T1000 (cell line): ENCODE results near the gene OR4F15.
A peak's percentile ranks its signal among the peaks of the same experiment; 100 is the strongest.

Experiments
- DNase-seq: peaks from one replicate; lab custom pipeline; 2025; ENCODE audit warnings: mixed read lengths; lab: John Stamatoyannopoulos, UW

The OR4F15 gene

DNA sequence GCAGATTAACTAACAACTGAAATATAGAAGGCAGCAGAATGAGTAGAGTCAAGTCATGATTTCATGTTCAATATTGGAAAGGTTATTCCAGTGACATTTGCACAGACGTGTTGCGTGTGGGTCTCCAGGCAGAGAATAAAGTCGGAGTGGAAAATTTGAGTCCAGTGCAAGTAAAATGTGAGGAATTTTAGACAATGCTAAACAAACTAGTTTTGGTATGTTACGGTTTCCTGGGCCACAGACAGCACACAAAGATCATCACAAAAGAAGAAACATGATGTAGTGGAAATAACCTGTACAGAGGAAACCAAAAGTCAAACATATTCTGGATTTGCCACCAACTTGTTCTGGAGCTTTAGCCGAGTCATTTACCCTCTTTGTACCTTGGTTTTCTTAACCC is 8.3 kb upstream of the OR4F15 start:
- no peak for DNase-seq

DNA sequence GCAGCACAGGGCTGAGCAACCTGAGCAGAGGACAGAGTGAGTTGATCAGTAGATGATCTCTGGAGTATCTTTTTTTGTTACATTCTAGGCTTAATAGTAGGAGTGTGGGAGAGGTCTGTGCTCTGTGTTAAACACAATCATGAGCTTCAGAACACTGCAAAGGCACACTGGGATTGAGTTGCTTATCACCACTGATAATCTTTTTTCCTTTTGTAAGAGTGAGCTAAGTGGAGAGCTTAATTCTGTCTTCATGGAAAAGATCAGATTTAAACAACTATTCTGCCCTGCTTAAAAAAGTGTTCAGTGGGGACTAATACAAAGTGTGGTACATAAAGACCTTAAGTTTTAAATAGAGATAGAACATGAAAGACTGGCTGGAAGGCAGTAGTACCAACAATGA is 7.6 kb upstream of the OR4F15 start:
- DNase-seq, result no peak

DNA sequence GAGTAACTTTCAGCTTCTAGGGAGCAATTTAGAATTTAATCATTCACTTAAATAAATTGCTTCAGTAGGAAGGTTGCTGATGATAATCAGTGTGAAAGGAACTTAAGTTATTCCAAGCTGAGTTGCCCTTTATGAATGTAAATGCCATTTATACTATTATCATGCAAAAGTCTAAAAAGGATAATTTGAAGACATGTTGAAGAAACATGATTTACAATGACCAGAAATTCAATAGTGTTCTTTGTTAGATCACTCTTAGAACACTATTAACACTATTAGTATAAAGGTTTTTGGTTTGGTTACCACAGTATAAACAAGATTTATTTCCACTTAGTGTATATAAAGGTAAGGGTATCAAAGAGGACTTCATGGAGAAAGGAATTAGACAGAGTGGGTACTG is 7.1 kb upstream of the OR4F15 start:
- no peak for DNase-seq

DNA sequence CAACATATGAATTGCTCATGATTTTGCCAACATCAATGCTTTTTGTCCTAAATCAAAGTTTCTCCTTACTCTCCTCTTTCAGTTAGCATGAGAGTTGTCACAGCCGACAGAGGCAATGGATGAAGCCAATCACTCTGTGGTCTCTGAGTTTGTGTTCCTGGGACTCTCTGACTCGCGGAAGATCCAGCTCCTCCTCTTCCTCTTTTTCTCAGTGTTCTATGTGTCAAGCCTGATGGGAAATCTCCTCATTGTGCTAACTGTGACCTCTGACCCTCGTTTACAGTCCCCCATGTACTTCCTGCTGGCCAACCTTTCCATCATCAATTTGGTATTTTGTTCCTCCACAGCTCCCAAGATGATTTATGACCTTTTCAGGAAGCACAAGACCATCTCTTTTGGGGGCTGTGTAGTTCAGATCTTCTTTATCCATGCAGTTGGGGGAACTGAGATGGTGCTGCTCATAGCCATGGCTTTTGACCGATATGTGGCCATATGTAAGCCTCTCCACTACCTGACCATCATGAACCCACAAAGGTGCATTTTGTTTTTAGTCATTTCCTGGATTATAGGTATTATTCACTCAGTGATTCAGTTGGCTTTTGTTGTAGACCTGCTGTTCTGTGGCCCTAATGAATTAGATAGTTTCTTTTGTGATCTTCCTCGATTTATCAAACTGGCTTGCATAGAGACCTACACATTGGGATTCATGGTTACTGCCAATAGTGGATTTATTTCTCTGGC is 6.2 kb upstream of the OR4F15 start:
- no peak for DNase-seq

DNA sequence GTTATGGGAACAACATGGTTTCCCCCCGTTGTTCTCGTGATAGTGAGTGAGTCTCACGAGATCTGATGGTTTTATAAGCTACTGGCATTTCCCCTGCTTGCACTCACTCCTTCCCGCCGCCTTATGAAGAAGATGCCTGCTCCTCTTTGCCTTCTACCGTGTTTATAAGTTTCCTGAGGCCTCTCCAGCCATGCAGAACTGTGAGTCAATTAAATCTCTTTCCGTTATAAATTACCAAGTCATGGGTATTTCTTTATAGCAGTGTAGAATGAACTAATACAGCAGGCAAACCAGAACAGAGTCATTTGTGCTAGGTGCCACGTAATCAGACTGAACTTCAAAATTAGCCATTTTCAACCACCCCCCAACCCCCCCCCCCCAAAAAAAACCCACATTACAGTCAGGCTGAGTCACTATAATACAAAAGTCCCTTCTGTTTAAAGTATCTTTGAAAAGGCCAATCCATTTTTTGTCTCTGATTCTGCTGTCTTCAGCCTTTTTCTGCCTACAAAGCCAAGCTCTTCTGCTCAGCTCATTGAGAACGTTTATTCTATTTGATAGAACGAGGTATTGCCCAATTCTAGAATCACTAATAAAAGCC is 4.6 kb upstream of the OR4F15 start:
- DNase-seq, result peak; percentile 62

DNA sequence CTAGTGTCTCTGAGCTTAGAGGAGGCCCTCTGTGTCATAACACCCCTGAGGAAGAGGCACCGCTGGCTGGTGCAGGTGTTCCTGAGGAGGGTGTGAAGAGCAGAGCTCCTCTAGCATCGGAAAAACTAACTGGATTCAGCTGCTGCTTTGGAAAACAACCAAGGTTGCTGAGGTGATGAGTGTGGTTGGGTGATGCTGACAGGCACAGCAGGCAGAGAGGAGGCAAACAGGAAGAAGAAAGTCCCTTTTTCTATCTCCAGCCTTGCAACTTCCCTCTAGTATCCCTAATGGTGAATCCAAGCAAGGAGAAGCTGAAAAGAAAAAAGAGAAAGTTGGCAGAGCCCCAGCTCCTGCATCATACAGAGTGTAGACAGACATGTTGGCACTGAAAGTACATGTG is 3.8 kb upstream of the OR4F15 start:
- DNase-seq, result peak; percentile 2

DNA sequence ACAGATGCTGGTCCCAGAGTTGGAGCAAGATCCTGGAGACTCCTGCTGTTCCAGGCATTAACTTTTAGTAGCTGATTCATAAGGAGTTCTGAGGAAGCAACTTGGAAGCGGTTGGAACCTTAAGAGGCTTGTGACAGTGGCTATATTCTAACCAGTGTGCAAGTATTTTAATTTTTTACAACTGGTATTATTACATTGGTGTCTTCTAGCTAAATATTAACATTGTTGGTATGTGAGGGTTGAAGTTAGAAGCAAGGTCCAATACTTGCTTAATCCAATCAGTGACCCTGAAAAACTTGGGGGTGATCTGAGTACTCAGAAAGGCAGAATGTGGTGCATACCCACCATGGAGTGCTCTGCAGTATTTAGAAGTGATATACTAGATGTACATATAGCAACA is 1.5 kb upstream of the OR4F15 start:
- no peak for DNase-seq

DNA sequence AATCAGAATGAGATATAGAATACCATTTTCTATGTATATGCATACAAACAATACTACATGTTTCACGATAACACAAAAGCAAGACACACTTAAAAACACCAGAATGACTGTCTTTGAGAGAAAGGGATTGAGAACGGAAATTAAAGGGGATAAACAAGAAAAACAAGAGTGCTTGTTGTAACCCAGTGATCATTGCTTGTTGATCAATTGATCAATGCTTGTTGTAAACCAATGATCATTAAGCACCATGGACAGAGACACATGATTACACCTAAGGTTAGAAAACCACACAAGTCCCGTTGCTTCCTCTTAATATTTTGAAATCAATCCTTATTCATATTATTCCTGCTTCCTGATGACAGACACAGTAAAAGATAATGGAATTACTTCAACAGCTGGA is 1.1 kb upstream of the OR4F15 start:
- DNase-seq, result no peak

DNA sequence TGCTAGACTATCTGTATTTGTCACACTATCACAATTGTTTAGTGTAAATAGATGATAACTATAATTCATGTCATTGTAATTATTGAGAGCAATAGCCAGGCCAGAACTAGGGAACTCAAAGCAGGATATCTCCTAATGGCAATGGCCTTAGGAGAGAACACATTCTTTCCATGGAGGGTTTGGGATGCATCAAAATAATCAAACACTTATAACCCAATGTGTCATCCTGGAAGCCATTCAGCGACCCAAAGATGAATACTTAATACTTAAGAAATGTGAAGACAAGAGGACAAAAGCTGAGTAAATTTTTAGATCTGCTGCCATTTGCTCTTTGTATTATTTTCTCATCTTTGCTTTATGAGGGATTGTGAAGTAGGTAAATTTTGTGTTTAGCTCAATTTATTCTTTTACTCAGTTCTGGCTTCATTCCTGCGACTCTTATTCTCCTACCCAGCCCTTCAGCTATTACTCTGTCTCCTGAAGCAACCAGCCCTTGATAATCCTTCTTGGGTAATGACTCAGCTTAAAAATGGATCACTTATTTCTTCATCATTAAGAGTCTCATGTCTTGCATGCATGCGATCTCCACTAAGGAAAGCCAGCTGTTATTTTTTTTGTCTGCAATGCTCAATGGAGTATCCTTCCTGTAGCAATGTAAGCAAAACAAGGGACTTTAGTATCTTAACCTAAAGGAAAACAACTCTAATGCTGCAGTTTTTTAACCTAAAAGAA is 2.0 kb downstream of the OR4F15 start:
- no peak for DNase-seq

DNA sequence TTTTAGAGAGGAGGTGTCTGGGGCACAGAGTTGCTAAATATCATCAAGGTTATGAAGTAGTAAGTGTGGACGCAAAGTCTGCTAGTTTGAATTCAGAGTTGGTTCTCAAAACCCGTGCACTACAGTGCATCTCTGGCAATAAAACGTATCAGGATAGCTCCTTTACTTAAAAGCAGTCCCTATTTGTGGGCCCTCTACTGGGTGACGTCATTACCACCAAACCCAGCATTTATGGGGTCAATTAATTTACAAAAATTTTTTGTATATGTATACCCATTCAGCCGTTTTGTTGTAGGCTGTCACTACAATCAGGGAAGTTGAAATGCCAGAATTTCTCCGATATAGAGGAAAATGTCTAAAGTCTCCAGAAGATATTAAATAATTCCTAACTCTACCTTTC is 8.8 kb downstream of the OR4F15 start:
- no peak for DNase-seq

DNA sequence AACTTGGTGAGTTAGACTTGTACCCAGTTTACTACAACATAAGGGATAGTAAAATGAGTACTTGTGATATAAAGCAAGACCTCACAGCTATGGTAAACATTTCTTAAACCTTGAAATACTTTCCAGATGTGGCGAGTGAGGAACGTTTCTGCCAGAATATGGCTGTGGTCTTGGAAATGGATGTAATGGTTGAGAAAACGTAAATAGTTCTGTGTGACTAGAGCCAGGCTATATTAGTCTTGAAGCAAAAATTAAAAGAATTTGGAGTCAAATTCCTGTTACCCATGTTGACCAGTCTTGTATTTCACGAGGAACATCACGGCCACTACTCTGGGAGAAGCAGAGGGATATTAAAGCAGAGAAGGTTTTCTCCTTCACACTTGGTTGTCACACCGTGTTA is 15.3 kb downstream of the OR4F15 start:
- DNase-seq, result no peak

DNA sequence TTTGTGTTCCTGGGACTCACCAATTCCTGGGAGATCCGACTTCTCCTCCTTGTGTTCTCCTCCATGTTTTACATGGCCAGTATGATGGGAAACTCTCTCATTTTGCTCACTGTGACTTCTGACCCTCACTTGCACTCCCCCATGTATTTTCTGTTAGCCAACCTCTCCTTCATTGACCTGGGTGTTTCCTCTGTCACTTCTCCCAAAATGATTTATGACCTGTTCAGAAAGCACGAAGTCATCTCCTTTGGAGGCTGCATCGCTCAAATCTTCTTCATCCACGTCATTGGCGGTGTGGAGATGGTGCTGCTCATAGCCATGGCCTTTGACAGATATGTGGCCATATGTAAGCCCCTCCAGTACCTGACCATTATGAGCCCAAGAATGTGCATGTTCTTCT is 16.8 kb downstream of the OR4F15 start:
- DNase-seq, result no peak

DNA sequence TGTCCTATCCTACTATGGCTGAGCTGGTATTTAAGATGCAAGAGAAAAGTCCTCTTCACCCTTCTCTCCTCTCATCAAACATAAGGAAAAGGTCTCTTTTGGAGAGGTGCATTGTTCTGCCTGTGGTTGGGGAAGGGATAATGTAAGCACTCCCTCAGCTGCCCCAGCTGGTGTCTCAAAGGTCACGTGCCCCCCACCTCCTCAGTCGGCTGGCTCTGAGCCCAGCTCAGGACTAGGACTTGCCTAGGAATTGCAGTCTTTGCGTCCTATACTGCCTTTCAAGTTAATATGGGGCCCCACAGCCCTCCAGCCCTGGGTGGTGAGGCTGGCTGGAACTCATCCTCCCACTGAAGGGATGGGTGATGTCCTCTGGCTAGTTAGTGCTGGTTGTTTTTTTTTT is 29.7 kb downstream of the OR4F15 start:
- no peak for DNase-seq

DNA sequence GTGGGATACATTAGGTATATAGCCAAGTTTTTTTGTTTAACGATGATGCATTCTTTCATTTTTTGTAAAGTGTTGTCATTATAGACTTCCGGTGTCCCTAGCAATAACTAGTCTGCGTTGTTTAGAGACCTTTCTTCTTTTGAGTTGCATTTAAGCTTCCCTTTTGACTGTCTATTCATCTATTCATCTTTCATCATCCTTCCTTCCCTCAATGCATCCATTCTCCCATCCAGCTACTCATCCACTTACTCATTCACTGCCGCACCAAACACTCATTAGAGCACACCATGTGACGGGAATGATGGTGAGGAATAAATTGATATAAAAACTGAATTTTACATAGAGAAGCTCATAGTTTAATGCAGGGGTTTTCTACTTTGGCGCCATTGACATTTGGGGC is 32.9 kb downstream of the OR4F15 start:
- DNase-seq, result no peak

DNA sequence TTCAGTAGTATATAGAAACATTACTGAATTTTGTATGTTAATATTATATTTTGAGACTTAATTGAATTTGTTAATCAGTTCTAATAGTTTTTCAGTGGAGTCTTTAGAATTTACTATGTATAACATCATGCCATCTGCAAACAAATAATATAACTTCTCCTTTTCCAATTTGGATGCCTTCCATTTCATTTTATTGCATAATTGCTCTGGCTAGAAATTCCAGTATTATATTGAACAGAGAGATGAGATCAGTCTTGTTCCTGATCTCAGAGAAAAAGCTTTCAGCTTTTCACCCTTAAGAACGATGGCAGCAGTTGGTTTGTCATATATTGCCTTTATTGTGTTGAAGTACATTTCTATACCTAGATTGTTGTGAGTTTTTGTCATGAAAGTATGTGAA is 40.4 kb downstream of the OR4F15 start:
- no peak for DNase-seq
